Measurements from ENCODE around the gene TM2D3.
A peak's percentile ranks its signal among the peaks of the same experiment; 100 is the strongest.

The TM2D3 gene

DNA sequence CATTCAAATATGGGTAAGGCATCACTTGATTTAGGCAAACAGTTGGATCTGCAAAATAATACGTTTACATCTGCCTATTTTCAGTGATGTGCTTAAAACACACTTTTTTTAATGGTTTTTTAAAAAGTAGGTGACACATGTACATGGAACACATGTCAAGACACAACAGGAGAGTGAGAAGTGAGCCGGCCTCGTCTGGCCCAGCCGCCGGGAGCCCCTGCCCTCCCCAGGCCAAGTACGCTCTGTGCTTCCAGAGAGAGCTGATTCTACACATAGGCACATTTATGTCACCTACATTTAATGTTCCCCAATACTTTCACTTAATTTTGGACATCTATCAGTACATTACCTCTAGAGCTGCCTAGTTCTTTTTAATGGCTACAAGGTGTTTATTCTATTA, 3.8 kb downstream of the TM2D3 start:
- TF ChIP-seq, protein P1, sequence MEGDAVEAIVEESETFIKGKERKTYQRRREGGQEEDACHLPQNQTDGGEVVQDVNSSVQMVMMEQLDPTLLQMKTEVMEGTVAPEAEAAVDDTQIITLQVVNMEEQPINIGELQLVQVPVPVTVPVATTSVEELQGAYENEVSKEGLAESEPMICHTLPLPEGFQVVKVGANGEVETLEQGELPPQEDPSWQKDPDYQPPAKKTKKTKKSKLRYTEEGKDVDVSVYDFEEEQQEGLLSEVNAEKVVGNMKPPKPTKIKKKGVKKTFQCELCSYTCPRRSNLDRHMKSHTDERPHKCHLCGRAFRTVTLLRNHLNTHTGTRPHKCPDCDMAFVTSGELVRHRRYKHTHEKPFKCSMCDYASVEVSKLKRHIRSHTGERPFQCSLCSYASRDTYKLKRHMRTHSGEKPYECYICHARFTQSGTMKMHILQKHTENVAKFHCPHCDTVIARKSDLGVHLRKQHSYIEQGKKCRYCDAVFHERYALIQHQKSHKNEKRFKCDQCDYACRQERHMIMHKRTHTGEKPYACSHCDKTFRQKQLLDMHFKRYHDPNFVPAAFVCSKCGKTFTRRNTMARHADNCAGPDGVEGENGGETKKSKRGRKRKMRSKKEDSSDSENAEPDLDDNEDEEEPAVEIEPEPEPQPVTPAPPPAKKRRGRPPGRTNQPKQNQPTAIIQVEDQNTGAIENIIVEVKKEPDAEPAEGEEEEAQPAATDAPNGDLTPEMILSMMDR (conservative IDR thresholded peaks at IDR 0.05; ENCODE audit: low read depth, low read length) = no peak
- H3K4me3 ChIP-seq (ENCODE audit: low read depth, low read length) = no peak overlapping the region
- no peak for DNase-seq (ENCODE audit: low read depth)

DNA sequence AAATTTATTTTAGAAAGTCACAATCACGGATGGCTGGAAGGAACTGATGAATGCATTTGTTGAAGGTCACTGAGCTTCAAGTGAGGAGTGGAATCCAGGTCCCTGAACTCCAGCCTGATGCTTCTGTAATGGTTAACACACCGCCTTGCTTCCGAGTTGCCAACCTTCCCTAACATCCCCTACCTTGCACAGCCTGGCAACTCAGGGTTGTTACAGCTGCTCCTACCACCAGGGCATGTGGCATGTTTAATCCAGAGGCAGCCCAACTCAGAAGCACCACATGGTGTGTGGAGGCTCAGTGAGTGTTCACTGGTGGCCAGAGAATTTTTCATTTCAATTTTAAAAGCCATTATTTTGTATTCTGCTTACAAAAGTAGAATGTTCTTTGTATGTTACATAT, 4.9 kb downstream of the TM2D3 start:
- TF ChIP-seq, protein P1 (conservative IDR thresholded peaks at IDR 0.05; ENCODE audit: low read depth, low read length) = no peak
- no peak for DNase-seq (ENCODE audit: low read depth)

DNA sequence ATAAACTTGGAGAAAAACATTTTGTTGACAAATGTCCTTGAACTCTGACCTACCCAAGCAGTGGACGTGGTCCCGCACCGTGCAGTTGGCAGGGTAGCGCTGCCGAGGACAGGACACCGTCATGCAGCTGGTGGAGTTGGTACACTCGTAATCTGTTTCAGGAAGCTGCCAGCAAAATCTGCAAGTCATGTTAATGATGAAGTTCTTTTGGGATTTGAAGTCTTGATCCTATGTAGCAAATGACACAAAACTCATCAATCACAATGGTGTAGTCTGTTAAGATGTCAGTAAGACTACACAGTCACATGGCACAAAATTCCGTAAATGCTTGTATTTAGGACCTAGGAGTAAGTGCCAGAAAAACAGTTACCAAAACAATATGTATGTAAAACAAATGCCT, 5.5 kb downstream of the TM2D3 start:
- TF ChIP-seq, protein P1 (conservative IDR thresholded peaks at IDR 0.05; ENCODE audit: low read depth, low read length) = no peak
- no peak overlapping the region for H3K4me3 ChIP-seq (ENCODE audit: low read depth, low read length)
- DNase-seq (ENCODE audit: low read depth) = no peak

More for the DNA sequence above, 4.9 kb downstream of the TM2D3 start:
- H3K4me3 ChIP-seq (ENCODE audit: low read depth, low read length) = no peak overlapping the region

DNA sequence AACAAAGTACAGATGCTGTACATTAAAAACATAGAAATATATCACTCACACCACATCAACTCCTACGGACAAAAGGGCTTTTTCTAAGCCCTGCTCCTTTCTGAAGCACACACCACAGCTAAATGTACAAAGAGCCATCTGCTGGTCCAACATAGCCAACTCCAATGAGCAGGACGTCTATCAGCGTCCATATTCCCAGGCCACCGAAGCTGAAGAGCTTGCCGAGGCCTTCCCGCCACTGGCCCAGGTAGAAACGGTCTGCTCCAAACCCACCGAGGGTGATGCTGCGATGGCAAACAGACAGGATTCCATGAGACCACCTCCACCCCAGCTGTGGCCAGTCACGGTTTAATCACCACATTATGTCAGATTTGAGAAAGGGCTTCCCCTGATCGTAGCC, 9.8 kb downstream of the TM2D3 start:
- DNase-seq (ENCODE audit: low read depth) = peak; percentile 21
- no peak overlapping the region for H3K4me3 ChIP-seq (ENCODE audit: low read depth, low read length)
- TF ChIP-seq, protein P1 (conservative IDR thresholded peaks at IDR 0.05; ENCODE audit: low read depth, low read length) = peak; percentile 27

DNA sequence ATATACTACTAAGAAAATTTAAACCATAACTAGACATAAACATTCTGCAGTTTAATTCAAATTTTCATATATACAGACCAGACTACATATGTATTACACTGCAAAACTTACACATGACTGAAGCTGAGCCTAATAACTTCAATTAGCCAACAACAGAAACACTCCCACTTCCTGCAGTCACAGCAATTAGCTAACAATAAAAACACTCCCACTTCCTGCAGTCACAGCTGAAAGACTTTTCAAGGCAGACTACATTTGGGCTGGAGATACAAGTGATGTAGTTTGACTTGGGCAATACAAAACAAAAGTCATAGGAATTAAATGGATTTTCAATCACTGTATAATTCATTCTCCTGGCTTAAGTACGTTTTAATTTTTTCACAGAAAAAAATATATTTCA, 10.3 kb downstream of the TM2D3 start:
- H3K4me3 ChIP-seq (ENCODE audit: low read depth, low read length) = no peak overlapping the region
- TF ChIP-seq, protein P1 (conservative IDR thresholded peaks at IDR 0.05; ENCODE audit: low read depth, low read length) = no peak
- DNase-seq (ENCODE audit: low read depth) = peak; percentile 53

DNA sequence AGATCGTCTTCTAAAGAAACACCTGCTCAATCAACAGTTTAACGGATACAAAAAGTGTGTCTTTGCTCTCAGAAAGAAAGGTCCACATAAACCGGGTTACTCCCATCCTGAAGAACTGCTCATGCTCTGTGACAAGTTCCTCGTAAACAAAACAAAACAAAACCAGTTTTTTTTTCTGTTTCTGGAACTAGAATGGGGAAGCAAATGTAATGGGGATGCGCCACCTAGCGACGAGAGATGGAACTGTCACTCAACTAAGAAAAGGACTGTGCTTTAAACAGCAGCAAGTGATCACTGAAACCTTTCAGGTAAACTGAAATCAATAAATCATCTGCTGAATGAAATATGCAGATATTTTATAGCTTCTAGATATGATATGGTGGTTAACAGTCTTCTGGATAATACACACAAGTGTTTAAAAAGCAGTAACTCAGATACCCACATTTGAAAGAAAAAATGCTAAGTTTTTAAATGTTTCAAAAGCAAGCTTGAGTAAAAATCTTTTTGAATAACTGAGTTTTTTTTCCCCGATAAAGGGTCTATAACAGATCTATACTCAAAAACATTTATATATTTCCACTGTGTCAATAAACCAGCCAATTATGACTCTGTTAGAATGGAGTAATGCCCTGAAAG, 10.9 kb downstream of the TM2D3 start:
- TF ChIP-seq, protein P1 (conservative IDR thresholded peaks at IDR 0.05; ENCODE audit: low read depth, low read length) = peak; percentile 97
- no peak overlapping the region for H3K4me3 ChIP-seq (ENCODE audit: low read depth, low read length)
- peak; percentile 85 for DNase-seq (ENCODE audit: low read depth)

DNA sequence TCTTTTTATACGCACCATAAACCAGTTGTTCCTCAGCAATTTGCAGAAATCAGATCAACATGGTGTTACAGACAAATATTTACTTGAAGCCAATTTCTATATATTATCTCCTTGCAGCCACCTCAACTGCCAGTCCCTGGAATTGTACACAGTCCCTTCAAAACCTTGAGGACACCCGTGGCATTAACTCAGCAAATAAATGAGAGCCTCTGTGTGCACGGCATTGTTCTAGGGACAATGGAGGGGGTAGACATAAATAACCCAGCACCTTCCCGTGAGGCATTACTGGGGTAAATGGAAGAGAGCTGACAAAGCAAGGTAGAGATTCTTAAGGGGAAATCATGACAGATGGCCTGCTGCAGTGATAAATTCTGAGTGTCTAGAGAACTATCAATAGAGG, 12.5 kb downstream of the TM2D3 start:
- no peak overlapping the region for H3K4me3 ChIP-seq (ENCODE audit: low read depth, low read length)
- no peak for DNase-seq (ENCODE audit: low read depth)
- TF ChIP-seq, protein P1 (conservative IDR thresholded peaks at IDR 0.05; ENCODE audit: low read depth, low read length) = no peak

Measured in choroid plexus epithelial cell (primary cell).